ENCODE results near the gene TNFSF8.

DNA sequence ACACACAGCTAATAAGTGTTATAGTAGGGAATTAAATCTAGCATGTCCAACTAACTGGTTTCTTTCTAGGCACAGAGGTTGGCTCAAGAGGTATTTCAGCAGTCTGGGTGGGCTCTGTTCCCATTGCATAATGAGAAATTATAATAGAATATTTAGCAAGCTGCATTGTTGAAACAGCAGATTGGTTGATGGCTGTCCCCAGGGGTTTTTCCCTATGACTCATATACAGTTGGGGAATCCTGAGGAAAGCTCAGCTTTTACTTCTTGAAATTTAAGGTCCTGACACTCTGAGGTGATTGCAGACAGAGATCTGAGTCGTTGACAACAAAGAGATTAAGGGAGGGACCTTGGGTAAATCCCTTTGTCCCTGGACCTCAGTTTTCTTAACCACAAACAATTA lies 38.3 kb upstream of the TNFSF8 start:
- TF ChIP-seq, protein P1, sequence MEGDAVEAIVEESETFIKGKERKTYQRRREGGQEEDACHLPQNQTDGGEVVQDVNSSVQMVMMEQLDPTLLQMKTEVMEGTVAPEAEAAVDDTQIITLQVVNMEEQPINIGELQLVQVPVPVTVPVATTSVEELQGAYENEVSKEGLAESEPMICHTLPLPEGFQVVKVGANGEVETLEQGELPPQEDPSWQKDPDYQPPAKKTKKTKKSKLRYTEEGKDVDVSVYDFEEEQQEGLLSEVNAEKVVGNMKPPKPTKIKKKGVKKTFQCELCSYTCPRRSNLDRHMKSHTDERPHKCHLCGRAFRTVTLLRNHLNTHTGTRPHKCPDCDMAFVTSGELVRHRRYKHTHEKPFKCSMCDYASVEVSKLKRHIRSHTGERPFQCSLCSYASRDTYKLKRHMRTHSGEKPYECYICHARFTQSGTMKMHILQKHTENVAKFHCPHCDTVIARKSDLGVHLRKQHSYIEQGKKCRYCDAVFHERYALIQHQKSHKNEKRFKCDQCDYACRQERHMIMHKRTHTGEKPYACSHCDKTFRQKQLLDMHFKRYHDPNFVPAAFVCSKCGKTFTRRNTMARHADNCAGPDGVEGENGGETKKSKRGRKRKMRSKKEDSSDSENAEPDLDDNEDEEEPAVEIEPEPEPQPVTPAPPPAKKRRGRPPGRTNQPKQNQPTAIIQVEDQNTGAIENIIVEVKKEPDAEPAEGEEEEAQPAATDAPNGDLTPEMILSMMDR (IDR thresholded peaks at IDR 0.05), result no peak
- TF ChIP-seq ZFX (IDR thresholded peaks at IDR 0.05; ENCODE audit: borderline replicate concordance), result no peak

Measured in 22Rv1 (cell line).